GM18907 (cell line): ENCODE measurements around the gene DNAH5.

Experiments
- ATAC-seq: cut with Tn5 transposase; IDR thresholded peaks from one replicate; pipeline ENCODE4 v1.9.1; 2021; ENCODE audit warnings: mild to moderate bottlenecking, moderate library complexity; ENCODE audit not compliant: unreplicated experiment

DNAH5 gene

DNA sequence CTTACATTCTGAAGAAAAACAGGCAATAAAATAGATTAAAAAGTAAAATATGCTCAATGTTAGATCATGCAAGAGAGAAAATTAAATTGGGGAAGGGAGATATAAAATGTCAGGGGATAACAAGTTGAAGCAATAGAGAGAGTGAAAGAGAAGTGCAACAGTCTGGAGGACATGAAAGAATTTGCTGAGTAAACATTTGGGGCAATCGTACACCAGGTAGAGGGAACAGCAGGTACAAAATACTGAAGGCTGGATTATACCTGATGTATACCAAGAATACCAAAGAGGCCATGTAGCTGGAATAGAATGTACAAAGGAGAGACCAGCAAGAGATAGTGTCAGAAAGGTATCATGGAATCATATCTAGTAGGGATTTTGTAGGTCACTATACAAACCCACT is 300.8 kb downstream of the DNAH5 start:
- no peak for ATAC-seq

DNA sequence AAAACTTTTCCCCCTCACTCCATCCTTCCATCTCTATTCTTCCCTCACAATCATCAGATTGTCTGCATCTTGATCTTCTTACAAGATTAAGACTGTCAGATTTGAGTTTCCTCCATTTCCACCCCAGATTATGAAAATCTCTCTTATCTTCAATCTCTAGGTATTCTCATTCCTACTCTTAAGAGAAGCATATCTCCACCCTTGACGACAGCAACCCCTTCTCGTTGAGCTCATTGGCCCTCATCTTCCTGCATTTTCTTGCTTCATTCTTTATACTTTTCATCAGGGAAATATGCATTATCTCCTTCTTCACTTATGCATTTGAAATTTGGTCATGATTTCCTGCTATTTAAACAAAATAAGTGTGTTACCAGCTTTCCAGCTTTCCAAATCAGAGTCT is 301.3 kb downstream of the DNAH5 start:
- no peak for ATAC-seq
